ENCODE measurements around the gene SLC38A1.
"Not testable (repeated sequence)": the region's sequence is repeated elsewhere in the genome, so short reads cannot be mapped to it uniquely, and the experiment has no call there.

The SLC38A1 gene

GRCh38 chr12:46201284-46201789 lies 67.5 kb downstream of the SLC38A1 start:
- no peak for DNase-seq

DNA sequence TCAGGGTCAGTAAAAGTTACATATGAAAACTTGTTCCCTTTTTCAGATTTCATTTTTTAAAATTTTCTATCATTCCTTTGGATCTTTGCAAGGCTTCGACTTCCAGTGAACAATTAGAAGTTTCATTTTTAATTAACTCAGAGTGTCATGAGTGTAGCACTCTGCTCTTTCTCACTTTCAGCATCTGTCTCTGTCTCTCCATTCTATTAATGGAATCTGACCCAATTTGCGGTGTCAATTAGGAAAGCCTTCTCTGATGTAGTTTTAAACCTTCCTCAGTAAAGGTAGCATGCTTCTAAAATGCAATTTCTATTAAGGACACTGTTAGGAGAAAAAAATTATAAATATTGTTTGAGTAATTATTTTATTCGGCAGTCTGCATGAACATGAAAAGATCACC lies 68.3 kb downstream of the SLC38A1 start:
- DNase-seq = no peak

DNA sequence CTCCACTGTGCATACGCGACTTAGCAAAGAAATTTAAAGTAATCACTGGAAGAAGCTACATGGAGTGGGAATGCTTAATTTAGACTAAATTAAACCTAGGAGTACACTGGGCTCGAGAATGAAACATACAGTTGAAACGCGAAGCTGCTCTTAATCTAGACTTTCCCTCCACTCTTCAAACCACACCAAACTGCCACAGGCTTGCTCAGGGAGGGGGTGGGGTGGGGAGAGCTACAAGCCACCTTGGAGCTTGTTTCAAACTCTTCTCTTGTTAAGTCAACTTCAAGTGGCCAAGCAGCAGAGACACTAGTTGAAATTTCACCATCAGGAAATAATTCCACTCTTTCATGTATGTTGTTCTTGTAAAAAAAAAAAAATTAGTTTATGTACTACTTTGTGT lies 69.9 kb downstream of the SLC38A1 start:
- DNase-seq = no peak

DNA sequence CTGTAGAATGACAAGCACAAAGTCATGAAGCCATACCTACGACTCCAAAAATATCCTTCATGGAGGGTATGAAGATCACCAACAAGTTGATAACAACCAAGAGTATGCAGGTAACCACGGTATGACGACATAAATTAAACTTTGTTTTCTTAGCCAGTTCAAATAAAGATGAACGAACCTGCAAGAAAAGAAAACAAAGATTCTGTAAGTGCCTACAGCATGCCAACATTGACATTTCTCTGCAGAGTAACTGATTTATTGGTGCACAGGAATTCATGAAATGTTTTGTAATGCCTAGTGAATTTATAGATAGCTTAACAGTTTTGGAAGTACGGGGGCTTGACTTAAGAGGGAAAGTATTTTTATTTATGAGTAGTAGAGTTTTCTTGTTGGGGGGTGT lies 71.0 kb downstream of the SLC38A1 start:
- no peak for DNase-seq

DNA sequence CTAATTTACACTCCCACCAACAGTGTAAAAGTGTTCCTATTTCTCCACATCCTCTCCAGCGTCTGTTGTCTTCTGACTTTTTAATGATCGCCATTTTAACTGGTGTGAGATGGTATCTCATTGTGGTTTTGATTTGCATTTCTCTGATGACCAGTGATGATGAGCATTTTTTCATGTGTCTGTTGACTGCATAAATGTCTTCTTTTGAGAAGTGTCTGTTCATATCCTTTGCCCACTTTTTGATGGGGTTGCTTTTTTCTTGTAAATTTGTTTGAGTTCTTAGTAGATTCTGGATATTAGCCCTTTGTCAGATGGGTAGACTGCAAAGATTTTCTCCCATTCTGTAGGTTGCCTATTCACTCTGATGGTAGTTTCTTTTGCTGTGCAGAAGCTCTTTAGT lies 78.3 kb downstream of the SLC38A1 start:
- not testable (repeated sequence) for DNase-seq

GRCh38 chr12:46188170-46188569 lies 80.7 kb downstream of the SLC38A1 start:
- no peak for DNase-seq

GRCh38 chr12:46187023-46187422 lies 81.8 kb downstream of the SLC38A1 start:
- no peak for DNase-seq

DNA sequence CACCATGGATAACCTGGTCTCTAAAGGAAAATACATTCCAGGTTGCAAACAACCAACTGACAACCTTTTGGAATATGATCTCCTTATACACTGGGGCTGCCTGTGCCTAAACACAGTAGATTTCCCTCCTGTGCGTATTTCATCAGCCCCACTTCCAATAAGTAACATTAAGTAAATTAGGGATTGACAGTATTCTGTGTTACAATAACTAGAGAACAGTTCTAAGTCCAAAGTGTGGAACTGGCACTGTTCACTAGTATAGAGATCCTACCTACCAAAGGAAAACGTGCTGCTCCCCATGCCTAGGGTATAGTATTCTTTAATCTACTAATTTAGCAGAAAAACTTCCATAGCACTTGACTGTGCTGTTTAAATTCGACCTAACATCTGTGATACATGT lies 82.8 kb downstream of the SLC38A1 start:
- DNase-seq = no peak

GRCh38 chr12:46185686-46186085 lies 83.2 kb downstream of the SLC38A1 start:
- no peak for DNase-seq

GRCh38 chr12:46184798-46185595 lies 83.8 kb downstream of the SLC38A1 start:
- DNase-seq = no peak

GRCh38 chr12:46183112-46183511 lies 85.7 kb downstream of the SLC38A1 start:
- no peak for DNase-seq

DNA sequence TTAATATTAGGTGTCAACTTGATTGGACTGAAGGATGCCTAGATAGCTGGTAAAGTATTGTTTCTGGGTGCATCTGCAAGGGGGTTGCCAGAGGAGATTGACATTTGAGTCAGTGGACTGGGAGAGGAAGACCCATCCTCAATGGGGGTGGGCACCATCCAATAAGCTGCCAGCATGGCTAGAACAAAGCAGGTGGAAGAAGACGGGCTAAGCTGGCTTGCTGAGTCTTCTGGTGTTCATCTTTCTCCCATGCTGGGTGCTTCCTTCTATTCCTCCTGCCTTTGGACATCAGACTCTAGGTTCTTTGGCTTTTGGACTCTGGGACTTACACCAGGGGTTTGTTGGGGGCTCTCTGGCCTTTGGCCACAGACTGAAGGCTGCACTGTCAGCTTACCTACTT lies 87.4 kb downstream of the SLC38A1 start:
- no peak for DNase-seq

DNA sequence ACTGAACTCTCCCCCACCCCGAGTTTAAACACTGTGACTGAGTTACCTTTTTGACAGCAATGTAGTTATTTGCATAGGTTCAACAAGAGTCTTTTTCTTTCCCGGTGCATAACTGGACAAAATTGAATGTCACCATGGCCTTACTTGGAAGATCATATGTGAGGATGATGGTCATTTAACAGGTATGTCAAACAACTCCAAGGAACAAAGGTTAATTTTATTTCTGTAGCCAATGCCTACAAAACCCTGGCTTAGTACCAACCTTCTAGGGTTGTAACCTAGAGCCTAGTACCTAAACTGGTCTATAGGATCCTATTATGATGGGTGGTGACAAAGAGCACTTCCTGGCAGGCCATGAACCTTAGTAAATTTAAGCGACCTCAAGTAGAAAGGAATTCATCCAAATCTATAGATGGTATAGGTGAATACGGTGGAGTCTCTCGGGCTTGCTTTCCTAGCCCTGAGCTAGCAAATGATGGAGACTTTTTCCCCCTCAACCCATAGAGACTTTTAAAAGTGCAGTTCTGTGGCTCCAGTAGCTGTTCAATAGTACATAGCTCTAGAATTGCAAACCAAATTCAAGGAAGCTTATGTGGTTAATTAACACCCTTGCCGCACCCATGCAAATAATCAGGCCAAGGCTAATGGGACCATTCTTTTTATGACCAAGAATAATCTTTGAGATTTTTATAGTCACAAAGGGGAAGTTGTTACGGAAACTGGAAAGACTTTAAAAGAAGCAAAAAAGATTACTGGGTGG lies 89.0 kb downstream of the SLC38A1 start:
- no peak for DNase-seq

DNA sequence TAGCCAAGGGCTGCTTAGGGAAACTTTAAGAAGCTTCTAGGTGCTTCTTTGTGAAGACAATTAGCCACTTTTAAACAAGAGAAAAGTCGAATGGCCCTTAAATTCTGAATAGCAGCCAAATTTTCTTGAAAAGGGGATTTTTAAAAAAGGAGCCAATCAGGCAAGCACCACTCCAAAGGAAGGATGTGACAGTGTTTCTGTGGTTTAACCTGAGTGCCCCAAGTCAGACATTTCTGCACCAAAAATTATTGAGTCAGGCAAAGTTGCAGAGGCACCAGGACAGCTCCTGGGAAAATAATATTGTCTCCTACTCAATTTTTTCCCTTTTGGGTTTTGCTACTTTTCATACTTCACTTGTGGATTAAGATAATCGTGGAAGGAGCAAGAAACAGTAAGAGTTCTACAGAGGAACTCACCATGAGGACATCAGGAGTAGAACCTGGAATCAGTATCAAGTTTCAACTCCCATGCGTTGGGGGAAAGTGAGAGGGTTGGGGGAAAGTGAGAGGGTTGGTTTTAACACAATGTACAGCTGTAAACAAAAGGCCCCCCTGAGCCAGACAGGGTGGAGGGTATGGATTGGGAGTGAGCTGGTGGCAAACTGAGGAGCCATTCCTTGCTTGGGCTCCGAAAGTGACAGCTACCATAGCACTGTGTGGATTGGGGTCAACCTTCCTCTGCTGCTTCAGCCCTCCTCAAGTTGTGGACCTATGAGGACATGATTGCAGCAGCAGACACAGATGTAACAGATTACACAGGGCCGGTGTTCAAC lies 90.8 kb downstream of the SLC38A1 start:
- no peak for DNase-seq

- DNase-seq = no peak
These were observed 91.8 kb downstream of the SLC38A1 start for GRCh38 chr12:46177025-46177424.

DNA sequence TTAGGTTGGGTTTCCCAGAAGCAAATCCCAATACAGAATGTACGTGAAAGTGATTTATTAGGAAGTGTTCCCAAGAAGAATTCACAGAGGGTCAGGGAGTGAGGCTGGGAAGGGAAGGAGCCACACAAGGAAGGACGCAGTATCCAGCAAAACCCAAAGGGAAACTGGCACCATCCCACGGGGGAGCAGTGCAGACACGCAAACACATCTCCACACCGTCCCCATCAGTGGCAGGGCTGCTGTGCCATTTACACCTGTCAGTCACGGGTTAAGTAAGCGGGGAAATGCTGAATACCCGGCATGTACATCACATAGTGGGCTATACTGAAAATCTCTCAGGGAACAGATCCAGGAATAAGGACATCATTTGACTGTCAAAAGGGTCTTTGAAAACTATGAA lies 93.9 kb downstream of the SLC38A1 start:
- no peak for DNase-seq

DNA sequence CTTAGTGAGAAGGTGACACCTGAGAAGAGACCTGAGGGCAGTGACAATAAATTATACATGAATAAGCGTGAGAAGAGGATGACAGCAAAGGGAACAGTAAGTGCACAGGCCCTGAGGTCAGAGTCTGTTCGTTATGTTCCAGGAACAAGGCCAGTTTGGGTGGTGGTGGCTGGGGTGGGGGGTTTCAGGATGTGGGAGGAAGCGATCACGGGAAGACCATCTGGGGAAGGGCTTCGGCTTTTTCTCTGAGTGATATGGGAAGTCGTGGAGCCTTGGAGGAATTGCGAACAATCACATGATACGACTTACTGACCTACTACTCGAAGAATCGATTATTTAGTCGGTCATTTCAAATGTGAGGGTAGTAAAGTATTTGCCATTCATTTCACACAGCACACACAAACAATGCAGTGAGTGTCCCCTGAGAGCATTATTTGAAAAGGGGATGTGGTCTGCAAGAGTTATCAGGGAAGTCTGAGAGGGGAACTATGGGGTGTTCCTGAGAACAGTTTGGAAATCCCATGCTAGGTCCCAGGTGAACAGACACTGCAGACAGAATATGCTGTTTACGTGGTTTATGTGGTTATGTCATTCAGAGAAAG lies 94.7 kb downstream of the SLC38A1 start:
- DNase-seq = no peak

GRCh38 chr12:46168426-46168825 lies 100.4 kb downstream of the SLC38A1 start:
- no peak for DNase-seq

DNA sequence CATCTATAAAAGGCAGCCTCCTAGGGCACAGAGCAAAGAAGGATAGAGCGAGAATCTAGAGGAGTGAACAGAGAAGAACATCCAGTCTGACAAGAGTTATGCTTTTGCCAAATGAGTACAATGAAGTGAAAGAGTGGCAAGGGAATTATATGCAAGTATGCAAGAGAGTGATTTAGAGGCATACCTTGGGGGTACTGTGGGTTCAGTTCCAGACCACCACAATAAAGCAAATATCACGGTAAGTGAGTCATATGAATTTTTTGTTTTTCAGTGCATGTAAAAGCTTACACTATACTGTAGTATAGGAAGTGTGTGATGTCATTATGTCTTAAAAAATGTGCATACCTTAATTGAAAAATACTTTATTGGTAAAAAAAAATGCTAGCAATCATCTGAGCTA lies 101.4 kb downstream of the SLC38A1 start:
- DNase-seq = no peak

DNA sequence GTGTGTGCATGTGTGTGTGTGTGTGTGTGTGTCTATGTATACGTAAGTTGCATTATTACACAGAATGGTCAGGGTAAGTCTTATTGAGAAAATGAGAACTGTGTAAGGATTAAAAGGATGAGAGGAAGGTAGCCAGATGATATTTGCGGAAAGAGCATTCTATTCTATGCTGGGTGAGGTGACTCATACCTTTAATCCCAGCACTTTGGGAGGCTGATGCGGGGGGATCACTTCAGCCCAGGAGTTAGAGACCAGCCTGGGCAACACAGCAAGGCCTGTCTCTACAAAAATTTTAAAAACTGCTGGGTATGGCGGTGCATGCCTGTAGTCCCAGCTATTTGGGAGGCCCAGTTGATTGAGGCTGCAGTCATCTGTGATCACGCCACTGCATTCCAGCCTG lies 103.7 kb downstream of the SLC38A1 start:
- no peak for DNase-seq

DNA sequence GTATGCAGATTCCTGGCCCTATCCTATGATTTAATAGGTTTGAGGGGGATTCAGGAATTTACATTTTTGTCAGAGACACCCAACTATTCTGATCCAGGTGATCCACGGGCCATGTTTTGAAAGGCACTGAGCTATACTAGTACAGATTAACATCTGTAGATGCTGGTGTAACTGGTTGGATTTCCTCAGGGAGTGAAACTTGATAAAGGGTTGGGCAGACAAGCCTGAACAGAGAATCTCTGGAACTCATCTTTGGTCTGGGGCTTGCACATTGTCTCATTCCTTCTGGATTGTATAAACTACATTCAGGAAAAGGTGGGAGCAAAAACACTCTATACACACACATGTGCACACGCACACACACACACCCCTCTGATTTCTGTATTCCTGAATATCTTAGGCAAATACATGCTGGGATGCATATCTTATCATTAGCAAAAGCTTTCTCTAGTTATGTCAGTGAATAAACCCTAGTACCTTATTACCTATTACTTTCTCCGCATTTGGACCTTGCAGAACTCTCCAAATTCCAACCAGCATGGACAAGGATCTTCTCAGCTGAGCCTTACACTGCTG lies 104.6 kb downstream of the SLC38A1 start:
- no peak for DNase-seq

- DNase-seq = not testable (repeated sequence)
These were observed 106.2 kb downstream of the SLC38A1 start for GRCh38 chr12:46162549-46163076.
